Lower lobe of right lung (tissue), 2 donors: Measurements from ENCODE around the gene AP4M1. TPM values are rescaled to one million over a fixed set of nuclear protein-coding genes. Genes with fewer than 3 reads are reported as not detected.
A peak's percentile ranks its signal among the peaks of the same experiment; 100 is the strongest.

Experiments
- ATAC-seq, 2 donors: fragments of 200-7000 bp; cut with Tn5 transposase; one replicate each; pipeline ENCODE4 v1.9.1; 2020 to 2022; ENCODE audit warnings: mild to moderate bottlenecking in 2 of 2, moderate library complexity in 2 of 2
- DNase-seq: peaks from one replicate; pipeline ENCODE4 v3.0.0-alpha.2; 2020
- H3K27ac ChIP-seq: fragments of 200-600 bp; one replicate; pipeline ENCODE4 v1.8.0; 2022
- H3K27me3 ChIP-seq: fragments of 200-600 bp; one replicate; pipeline ENCODE4 v1.8.0; 2022; ENCODE audit warnings: low read depth
- H3K36me3 ChIP-seq: fragments of 200-600 bp; one replicate; pipeline ENCODE4 v1.8.0; 2022; ENCODE audit warnings: mild to moderate bottlenecking
- H3K4me1 ChIP-seq: fragments of 200-600 bp; one replicate; pipeline ENCODE4 v1.8.0; 2022
- H3K4me3 ChIP-seq: fragments of 200-600 bp; one replicate; pipeline ENCODE4 v1.8.0; 2022; ENCODE audit warnings: mild to moderate bottlenecking
- H3K9me3 ChIP-seq: fragments of 200-600 bp; one replicate; pipeline ENCODE4 v1.8.0; 2022
- intact Hi-C: fragments of 100-400 bp; cut with DNase I; formaldehyde crosslinking; loops from one replicate; pipeline ENCODE4 v1.11.0; 2022
- total RNA-seq: library from RNA; stranded (reverse); fragmentation: NEBNext Ultra II Directional; extraction: Animal tissue kit (Norgen Biotek cat#: 25700); gene quantifications from one replicate; pipeline ENCODE4 v1.2.1, GENCODE V29; 2021
- TF ChIP-seq, protein P1 (sequence below): fragments of 200-600 bp; IDR thresholded peaks from one replicate; pipeline ENCODE4 v1.8.0; 2022; ENCODE audit warnings: antibody characterized with exemption, mild to moderate bottlenecking
- donor health status: DM: no; HTN: yes; CAD: no; lungs with severe emphysema.

Gene AP4M1
- total RNA-seq, 1 donor from 2014 or later, result 16.5 TPM

DNA sequence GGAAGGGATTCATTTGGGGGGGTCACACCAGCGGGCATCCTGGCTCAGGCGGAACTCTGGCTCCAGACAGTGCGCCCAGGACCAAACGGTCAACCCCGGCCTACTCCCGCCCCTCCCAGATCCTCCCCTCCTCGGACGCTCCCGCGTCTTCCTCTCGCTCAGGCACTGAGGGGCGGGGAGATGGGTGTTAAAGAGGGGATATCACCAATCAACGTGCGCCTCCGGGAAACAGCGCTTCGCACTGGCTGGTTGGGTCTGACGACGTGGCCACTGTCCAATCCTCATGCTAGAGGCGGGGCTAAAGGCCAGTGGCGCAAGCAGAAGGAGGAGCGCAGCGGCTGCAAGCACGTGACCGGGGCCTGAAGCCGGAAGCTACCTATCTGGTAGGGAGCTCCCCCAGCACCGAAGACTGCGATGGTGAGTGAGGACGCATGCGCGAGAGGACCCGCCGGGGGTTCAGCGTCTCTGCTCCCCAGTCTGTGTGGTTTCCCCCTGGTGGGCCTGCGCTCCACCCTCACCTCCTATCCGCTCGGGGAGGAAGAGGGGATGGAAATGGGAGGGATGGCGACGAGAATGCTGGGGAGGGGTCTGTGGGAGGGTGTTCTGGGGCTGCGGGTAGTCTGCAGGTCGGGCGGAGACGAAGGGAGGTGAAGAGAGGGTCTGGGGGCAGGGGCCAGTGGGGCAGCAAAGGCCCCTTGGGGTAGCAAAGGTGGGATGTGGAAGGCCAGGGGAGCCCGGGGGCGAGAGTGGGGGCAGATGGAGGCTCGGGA is 47.3 kb downstream of the AP4M1 start, which contains the start of gene LAMTOR4:
TSS of gene LAMTOR4 (plus strand) at position 360 of the 770 bp plus-strand sequence. CDS start at position 415, 55 bp downstream.
- H3K4me1 ChIP-seq, result peaks cover 40% of the 10 kb centered on the region
- H3K27me3 ChIP-seq, result no peaks in the 10 kb centered on the region
- H3K9me3 ChIP-seq, result no peaks in the 10 kb centered on the region
- peak within 1 kb of the TSS; percentile 86 for H3K27ac ChIP-seq
- TF ChIP-seq, protein P1, sequence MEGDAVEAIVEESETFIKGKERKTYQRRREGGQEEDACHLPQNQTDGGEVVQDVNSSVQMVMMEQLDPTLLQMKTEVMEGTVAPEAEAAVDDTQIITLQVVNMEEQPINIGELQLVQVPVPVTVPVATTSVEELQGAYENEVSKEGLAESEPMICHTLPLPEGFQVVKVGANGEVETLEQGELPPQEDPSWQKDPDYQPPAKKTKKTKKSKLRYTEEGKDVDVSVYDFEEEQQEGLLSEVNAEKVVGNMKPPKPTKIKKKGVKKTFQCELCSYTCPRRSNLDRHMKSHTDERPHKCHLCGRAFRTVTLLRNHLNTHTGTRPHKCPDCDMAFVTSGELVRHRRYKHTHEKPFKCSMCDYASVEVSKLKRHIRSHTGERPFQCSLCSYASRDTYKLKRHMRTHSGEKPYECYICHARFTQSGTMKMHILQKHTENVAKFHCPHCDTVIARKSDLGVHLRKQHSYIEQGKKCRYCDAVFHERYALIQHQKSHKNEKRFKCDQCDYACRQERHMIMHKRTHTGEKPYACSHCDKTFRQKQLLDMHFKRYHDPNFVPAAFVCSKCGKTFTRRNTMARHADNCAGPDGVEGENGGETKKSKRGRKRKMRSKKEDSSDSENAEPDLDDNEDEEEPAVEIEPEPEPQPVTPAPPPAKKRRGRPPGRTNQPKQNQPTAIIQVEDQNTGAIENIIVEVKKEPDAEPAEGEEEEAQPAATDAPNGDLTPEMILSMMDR, result no peak
- peaks cover 10% of the 10 kb centered on the region for H3K36me3 ChIP-seq
- peak; percentile 99 for DNase-seq
- peak within 1 kb of the TSS; percentile 79 for H3K4me3 ChIP-seq
- intact Hi-C loops, result no loop called here
- ATAC-seq, result peak; percentile 99 to 100

DNA sequence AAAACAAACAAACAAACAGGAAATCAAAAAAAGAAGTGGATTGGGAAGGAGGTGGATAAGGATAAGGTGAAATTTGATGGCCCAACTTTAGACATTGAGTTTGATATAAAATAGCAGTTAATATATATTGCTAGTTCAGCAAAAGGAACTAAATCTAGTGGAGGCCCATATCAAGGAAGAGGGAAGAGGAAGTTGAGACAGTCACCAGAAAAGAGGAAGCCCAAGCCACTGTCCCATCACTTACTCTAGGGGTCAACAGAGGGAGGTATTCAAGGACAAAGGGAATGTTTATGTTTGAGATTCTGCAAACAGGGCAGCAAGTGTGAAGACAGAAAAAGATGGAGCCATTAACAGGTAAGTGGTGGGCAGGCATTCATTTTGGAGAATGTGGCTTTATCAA is 51.0 kb downstream of the AP4M1 start:
- H3K27me3 ChIP-seq, result no peaks in the 10 kb centered on the region
- DNase-seq, result no peak
- ATAC-seq, result no peak
- H3K4me1 ChIP-seq, result peaks cover 62% of the 10 kb centered on the region
- H3K4me3 ChIP-seq, result no peak overlapping the region
- TF ChIP-seq, protein P1, result no peak
- intact Hi-C loops, result no loop called here
- H3K9me3 ChIP-seq, result no peaks in the 10 kb centered on the region
- H3K36me3 ChIP-seq, result peaks cover 45% of the 10 kb centered on the region
- H3K27ac ChIP-seq, result peak overlapping the region; percentile 18

DNA sequence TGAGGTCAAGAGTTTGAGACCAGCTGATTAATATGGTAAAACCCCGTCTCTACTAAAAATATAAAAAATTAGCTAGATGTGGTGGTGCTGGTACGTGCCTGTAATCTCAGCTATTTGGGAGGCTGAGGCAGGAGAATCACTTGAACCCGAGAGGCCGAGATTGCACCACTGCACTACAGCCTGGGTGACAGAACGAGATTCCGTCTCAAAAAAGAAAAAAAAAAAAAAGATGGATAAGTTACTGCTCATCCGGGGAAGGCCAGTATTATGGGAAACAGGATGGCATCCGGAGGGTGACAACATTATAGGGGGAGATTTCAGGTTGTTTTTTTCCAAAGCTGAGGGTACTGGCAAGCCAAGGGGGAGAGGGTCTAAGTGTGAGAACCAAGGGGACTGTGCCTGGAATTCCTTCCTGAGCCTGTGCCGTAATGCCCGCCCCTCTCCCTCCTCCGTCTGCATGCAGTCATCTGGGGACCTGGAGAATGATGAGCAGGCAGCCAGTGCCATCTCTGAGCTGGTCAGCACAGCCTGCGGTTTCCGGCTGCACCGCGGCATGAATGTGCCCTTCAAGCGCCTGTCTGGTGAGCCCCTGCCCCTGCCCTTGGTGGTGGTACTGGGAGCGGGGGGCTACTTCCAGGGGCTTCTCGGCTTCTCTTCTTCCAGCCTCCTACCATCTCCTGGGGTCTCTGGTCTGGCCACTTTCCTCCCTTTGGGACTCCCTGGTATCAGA is 51.7 kb downstream of the AP4M1 start:
- no peak for ATAC-seq
- peaks cover 45% of the 10 kb centered on the region for H3K36me3 ChIP-seq
- DNase-seq, result no peak
- no peak overlapping the region for H3K27ac ChIP-seq
- intact Hi-C loops, result no loop called here
- no peaks in the 10 kb centered on the region for H3K9me3 ChIP-seq
- TF ChIP-seq, protein P1, result no peak
- H3K27me3 ChIP-seq, result no peaks in the 10 kb centered on the region
- no peak overlapping the region for H3K4me3 ChIP-seq
- H3K4me1 ChIP-seq, result peaks cover 64% of the 10 kb centered on the region

DNA sequence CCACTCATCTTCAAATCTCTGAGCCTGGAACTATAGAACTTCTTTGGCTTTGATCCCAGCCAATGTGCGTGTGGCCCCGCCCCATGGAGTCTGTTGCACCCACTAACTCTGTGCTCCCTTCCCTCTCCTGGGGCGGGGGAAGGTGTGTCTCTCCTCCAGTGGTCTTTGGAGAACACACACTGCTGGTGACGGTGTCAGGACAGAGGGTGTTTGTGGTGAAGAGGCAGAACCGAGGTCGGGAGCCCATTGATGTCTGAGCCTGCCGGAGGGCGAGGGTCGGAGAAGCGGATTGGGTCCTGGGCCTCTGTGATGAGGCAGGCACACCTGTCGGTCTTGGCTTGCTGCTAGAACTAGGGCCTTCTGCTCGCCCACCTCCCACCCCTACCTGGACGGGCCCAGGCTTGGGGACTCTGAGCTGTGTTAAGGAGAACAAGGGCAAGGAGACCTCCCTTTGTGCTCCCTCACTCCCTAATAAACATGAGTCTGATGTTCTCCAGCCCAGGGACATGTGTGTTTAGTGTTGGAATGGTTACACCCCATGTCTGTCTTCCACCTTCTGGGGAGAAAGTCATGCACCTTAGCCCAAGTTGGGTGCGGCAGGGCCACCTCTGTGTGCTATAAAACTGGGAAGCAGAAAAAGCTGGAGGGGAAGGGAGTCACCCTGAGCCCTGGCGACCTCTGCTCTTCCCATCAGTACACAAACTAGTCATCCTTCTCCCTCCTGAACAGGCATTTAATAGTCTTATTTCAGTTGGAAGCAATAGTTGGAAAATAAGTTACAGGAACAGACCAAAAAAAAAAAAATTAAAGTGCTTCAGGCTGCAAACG is 52.5 kb downstream of the AP4M1 start:
- no peak for ATAC-seq
- Histone ChIP-seq H3K27me3 (no peaks in the 10 kb centered on the region), H3K27ac (no peak overlapping the region), H3K4me1 (peaks cover 65% of the 10 kb centered on the region), H3K36me3 (peaks cover 45% of the 10 kb centered on the region), H3K4me3 (no peak overlapping the region), H3K9me3 (no peaks in the 10 kb centered on the region)
- no peak for DNase-seq
- intact Hi-C loops, result no loop called here
- TF ChIP-seq, protein P1, result no peak
